Adrenal gland (tissue), 12 donors: ENCODE measurements around the gene VEPH1. TPM values are rescaled to one million over a fixed set of nuclear protein-coding genes. Genes with fewer than 3 reads are reported as not detected.

ENCODE experiments used
- DNase-seq, 7 donors: peaks; one replicate each; pipeline ENCODE4 v3.0.0-alpha.2; 2019 to 2020
- H3K27ac ChIP-seq, 5 donors: fragments of 200-600 bp; sonication (generic) in 4 of 5; 1 replicate in 3 of 5; 2 replicates in 2 of 5; pipeline versions ENCODE4 v1.5.1 to v1.8.0; 2016 to 2020; ENCODE audit warnings: mild to moderate bottlenecking in 1 of 5
- H3K27me3 ChIP-seq: fragments of 200-600 bp; 2 replicates; pipeline ENCODE4 v1.8.0; 2021
- H3K36me3 ChIP-seq, 2 donors: fragments of 200-600 bp; replicated peaks in 1 of 2; 1 replicate in 1 of 2; 2 replicates in 1 of 2; pipeline versions ENCODE4 v1.5.1 to v1.8.0; 2018 to 2022
- H3K4me1 ChIP-seq, 2 donors: fragments of 200-600 bp; replicated peaks in 1 of 2; 1 replicate in 1 of 2; 2 replicates in 1 of 2; pipeline versions ENCODE4 v1.5.1 to v1.8.0; 2018 to 2021
- H3K4me3 ChIP-seq, 4 donors: fragments of 200-600 bp; sonication (generic) in 3 of 4; one replicate each; pipeline ENCODE4 v1.5.1; 2016 to 2018
- H3K9me3 ChIP-seq, 3 donors: fragments of 200-600 bp; sonication (generic) in 1 of 3; replicated peaks in 1 of 3; 1 replicate in 2 of 3; 2 replicates in 1 of 3; pipeline versions ENCODE4 v1.5.1 to v1.8.0; 2016 to 2021
- POLR2A ChIP-seq, 2 donors: fragments of 450-650 bp; IDR thresholded peaks; one replicate each; pipeline ENCODE4 v1.6.1; 2017; ENCODE audit warnings: antibody characterized with exemption in 2 of 2, mild to moderate bottlenecking in 2 of 2, moderate library complexity in 1 of 2
- WGBS, 4 donors: extraction: QIAGEN DNeasy Blood & Tissue Kit in 2 of 4; methylation state at CpG; one replicate each; pipeline versions ENCODE4 v1.1.5 to v1.1.7; 2013 to 2017; 5-methylcytosine and 5-hydroxymethylcytosine counted together
- intact Hi-C, 2 donors: fragments of 100-400 bp; cut with DNase I; formaldehyde crosslinking; loops; one replicate each; pipeline versions ENCODE4 v1.14.1 to v1.15.0; 2022 to 2023
- polyA plus RNA-seq, 3 donors: library from polyadenylated mRNA; stranded (reverse); fragments of 200-250 nt in 2 of 3; fragments of 350-450 nt in 1 of 3; fragmentation: Illumina TruSeq in 1 of 3; extraction: RNeasy Lipid Tissue Mini Kit (QIAGEN cat#74804) in 1 of 3; gene quantifications; one replicate each; pipeline ENCODE4 v1.2.3, GENCODE V29; 2013 to 2014
- total RNA-seq, 9 donors: library from RNA; depleted of rRNA in 4 of 9; stranded (reverse); fragments of >200 nt in 4 of 9; fragments of 120-200 nt in 1 of 9; fragmentation: NEBNext Ultra II Directional in 1 of 9; extraction: Animal tissue kit (Norgen Biotek cat#: 25700) in 1 of 9; gene quantifications; one replicate each; pipeline versions ENCODE4 v1.1.0 to v1.2.4, GENCODE V29; 2013 to 2023
- TF ChIP-seq, protein P1 (sequence below), 6 experiments: fragments of 450-650 bp in 4 of 6; fragments of 200-600 bp in 2 of 6; sonication (generic) in 1 of 6; IDR thresholded peaks; 1 replicate in 5 of 6; 2 replicates in 1 of 6; pipeline versions ENCODE4 v1.5.1 to v1.8.0; 2016 to 2021; ENCODE audit warnings: antibody characterized with exemption in 6 of 6, mild to moderate bottlenecking in 2 of 6, moderate library complexity in 1 of 6
- donor health status: healthy with polysubstance abuse.
- donor health status: Bipolar disorder and iron deficiency.
- donor health status: DM: yes; HTN: yes; CAD: no.
- donor health status: DM: no; HTN: no; CAD: no.
- donor health status: DM: no; HTN: no; CAD: no.
- donor health status: DM: yes; HTN: yes; CAD: no.

Gene VEPH1
- total and polyA plus RNA-seq, 12 donors: 16.0 to 124 (median 55.2) TPM

DNA sequence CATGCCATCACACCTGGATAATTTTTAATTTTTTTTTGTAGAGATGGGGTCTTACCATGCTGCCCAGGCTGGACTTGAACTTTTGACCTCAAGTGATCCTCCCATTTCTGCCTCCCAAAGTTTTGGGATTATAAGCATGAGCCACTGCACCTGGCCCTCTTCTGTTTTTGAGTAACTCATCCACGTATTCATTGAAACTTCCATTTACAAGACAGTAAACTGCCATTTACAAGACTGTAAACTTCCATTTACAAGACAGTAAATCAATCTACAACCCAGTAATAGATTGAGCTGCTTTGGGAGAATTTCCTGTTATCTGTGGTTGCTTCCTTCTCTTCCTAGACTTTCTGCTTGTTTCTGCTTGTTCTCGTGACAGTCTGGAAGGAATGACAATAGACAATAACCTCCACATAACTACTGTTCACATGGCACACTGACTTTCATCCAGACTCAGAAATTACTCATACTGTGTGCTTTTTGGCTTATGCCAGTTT lies 228.5 kb downstream of the VEPH1 start:
- WGBS, 4 donors: 68 to 78% (median 75%) methylated on average over 2 of the region's 2 CpGs
- no peak overlapping the region for H3K4me3 ChIP-seq
- H3K4me1 ChIP-seq: no peaks in the 10 kb centered on the region

DNA sequence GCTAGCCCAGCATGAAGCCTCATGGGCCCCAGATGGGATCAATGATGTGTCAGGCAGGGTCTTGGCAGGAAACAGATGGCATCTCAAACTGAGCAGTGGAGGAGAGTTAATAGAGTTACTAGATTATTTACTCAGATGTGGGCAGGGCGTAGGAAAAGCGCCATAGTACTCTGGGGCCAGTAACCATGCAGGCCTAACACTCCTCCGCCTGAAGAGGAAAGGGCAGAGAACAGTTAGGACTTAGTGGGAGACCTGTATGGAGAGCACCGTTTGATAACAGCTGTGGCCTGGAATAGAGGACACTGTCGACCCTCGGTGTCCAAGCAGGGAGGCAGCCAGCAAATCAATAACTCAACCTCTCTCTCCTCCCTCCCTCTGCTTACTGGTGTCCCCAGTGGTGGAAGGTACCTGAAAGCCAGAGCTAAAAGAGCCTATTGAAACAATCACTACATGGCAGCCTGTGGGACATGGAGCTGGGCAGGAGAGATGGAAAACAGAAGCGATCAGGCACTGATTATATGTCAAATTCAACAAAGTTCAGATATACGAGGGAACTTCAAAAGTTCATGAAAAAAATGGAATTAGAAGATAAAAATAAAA lies 231.8 kb downstream of the VEPH1 start:
- no peaks in the 10 kb centered on the region for H3K36me3 ChIP-seq
- no peak for DNase-seq
- H3K4me3 ChIP-seq: no peak overlapping the region
- no peak overlapping the region for H3K27ac ChIP-seq
- intact Hi-C loops: no loop called here
- no peaks in the 10 kb centered on the region for H3K9me3 ChIP-seq
- WGBS, 4 donors: 87 to 93% (median 90%) methylated on average over 8 of the region's 8 CpGs
- no peaks in the 10 kb centered on the region for H3K27me3 ChIP-seq
- no peaks in the 10 kb centered on the region for H3K4me1 ChIP-seq
- TF ChIP-seq, protein P1, sequence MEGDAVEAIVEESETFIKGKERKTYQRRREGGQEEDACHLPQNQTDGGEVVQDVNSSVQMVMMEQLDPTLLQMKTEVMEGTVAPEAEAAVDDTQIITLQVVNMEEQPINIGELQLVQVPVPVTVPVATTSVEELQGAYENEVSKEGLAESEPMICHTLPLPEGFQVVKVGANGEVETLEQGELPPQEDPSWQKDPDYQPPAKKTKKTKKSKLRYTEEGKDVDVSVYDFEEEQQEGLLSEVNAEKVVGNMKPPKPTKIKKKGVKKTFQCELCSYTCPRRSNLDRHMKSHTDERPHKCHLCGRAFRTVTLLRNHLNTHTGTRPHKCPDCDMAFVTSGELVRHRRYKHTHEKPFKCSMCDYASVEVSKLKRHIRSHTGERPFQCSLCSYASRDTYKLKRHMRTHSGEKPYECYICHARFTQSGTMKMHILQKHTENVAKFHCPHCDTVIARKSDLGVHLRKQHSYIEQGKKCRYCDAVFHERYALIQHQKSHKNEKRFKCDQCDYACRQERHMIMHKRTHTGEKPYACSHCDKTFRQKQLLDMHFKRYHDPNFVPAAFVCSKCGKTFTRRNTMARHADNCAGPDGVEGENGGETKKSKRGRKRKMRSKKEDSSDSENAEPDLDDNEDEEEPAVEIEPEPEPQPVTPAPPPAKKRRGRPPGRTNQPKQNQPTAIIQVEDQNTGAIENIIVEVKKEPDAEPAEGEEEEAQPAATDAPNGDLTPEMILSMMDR (IDR thresholded peaks at IDR 0.05): no peak
- TF ChIP-seq POLR2A (IDR thresholded peaks at IDR 0.05): no peak

More for the DNA sequence above, 228.5 kb downstream of the VEPH1 start:
- intact Hi-C loops: no loop called here
- Histone ChIP-seq H3K9me3 (no peaks in the 10 kb centered on the region), H3K36me3 (no peaks in the 10 kb centered on the region), H3K27ac (no peak overlapping the region), H3K27me3 (no peaks in the 10 kb centered on the region)
- TF ChIP-seq POLR2A (IDR thresholded peaks at IDR 0.05): no peak
- TF ChIP-seq, protein P1 (IDR thresholded peaks at IDR 0.05): no peak
- no peak for DNase-seq

DNA sequence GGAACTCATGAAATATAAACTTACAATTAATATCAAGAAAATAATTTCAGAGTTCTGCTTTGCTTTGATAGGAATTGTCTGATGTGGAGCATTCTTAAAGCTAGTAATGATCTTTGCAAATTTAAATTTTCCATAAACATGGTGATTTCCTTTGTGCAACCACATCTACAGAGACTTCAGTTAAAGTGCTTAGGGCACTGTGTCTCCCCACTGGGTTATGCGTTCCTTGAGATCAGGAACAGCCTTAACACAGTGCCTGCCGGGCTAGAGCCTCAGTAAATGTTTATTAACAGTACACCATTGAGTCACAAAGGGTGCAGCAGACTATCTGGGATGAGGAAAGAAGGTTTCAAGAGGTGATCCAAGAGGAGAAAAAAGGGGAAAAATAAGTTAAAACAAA lies 235.2 kb downstream of the VEPH1 start:
- intact Hi-C loops: no loop called here
- TF ChIP-seq, protein P1 (IDR thresholded peaks at IDR 0.05): no peak
- no peak for TF ChIP-seq POLR2A (IDR thresholded peaks at IDR 0.05)
- Histone ChIP-seq H3K9me3 (no peaks in the 10 kb centered on the region), H3K27ac (no peak overlapping the region), H3K27me3 (no peaks in the 10 kb centered on the region), H3K4me1 (peaks cover 0 to 2% of the 10 kb centered on the region in 2 donors), H3K36me3 (no peaks in the 10 kb centered on the region), H3K4me3 (no peak overlapping the region)
- 93 to 100% (median 96%) methylated on average over 2 of the region's 2 CpGs for WGBS, 4 donors
- DNase-seq: no peak

DNA sequence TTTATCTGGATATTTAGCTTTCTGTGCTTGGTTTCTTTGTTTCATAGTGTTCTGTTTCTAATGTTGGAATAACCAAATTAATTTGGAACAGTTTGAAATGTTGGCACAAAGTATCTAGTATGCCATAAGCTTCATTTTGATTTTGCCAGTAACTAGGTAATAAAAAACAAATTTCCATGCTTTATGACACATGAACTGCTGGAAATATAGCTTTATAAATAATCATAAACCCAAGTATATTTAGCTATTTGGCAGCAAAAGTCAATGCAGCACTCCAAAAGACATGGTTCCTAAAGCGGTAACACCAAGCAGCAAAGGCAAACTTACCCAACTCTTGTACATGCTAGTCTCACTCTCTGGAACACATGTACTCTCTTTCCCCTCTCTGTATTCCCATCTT lies 237.3 kb downstream of the VEPH1 start:
- H3K27me3 ChIP-seq: no peaks in the 10 kb centered on the region
- no peak for DNase-seq
- whole genome bisulfite sequencing, 4 donors: 95 to 100% (median 97%) methylated on average over 1 of the region's 1 CpG
- H3K4me3 ChIP-seq: no peak overlapping the region
- no peaks in the 10 kb centered on the region for H3K36me3 ChIP-seq
- H3K27ac ChIP-seq: no peak overlapping the region
- intact Hi-C loops: no loop called here
- no peaks in the 10 kb centered on the region for H3K9me3 ChIP-seq
- no peak for TF ChIP-seq POLR2A (IDR thresholded peaks at IDR 0.05)
- TF ChIP-seq, protein P1 (IDR thresholded peaks at IDR 0.05): no peak
- H3K4me1 ChIP-seq: peaks cover 5 to 7% of the 10 kb centered on the region in 2 donors
